Esophagus squamous epithelium (tissue), 5 donors: ENCODE results near the gene ROBO3. TPM values are rescaled to one million over a fixed set of nuclear protein-coding genes. Genes with fewer than 3 reads are reported as not detected.

Experiments used
- DNase-seq: peaks from one replicate; lab custom pipeline; 2025; lab: John Stamatoyannopoulos, UW
- H3K27ac ChIP-seq, 4 donors: fragments of 200-600 bp; sonication (generic); one replicate each; pipeline ENCODE4 v1.5.1; 2016 to 2019; ENCODE audit warnings: mild to moderate bottlenecking in 1 of 4
- H3K27me3 ChIP-seq, 4 donors: fragments of 200-600 bp; sonication (generic); 1 replicate in 3 of 4; 2 replicates in 1 of 4; pipeline versions ENCODE4 v1.5.1 to v1.6.0; 2017 to 2021; ENCODE audit warnings: antibody characterized with exemption in 1 of 4
- H3K36me3 ChIP-seq, 3 donors: fragments of 200-600 bp; sonication (generic); one replicate each; pipeline ENCODE4 v1.5.1; 2016 to 2019
- H3K4me1 ChIP-seq, 3 donors: fragments of 200-600 bp; sonication (generic); one replicate each; pipeline ENCODE4 v1.5.1; 2017 to 2019
- H3K4me3 ChIP-seq, 4 donors: fragments of 200-600 bp; sonication (generic); 1 replicate in 3 of 4; 2 replicates in 1 of 4; pipeline ENCODE4 v1.5.1; 2016 to 2019; ENCODE audit warnings: mild to moderate bottlenecking in 2 of 4, moderate library complexity in 1 of 4
- H3K9me3 ChIP-seq, 3 donors: fragments of 200-600 bp; sonication (generic); one replicate each; pipeline ENCODE4 v1.5.1; 2016 to 2019
- CTCF ChIP-seq, 6 experiments: fragments of 450-650 bp in 4 of 6; fragments of 200-600 bp in 2 of 6; sonication (generic) in 2 of 6; IDR thresholded peaks; one replicate each; pipeline ENCODE4 v1.5.1; 2016 to 2019; ENCODE audit warnings: antibody characterized with exemption in 6 of 6, mild to moderate bottlenecking in 4 of 6, moderate library complexity in 4 of 6
- POLR2A ChIP-seq, 4 donors: fragments of 450-650 bp; IDR thresholded peaks; one replicate each; pipeline ENCODE4 v1.6.1; 2017; ENCODE audit warnings: antibody characterized with exemption in 4 of 4, mild to moderate bottlenecking in 4 of 4, moderate library complexity in 3 of 4
- WGBS, 2 donors: methylation state at CpG; one replicate each; pipeline ENCODE4 v1.1.5; 2018; 5-methylcytosine and 5-hydroxymethylcytosine counted together
- intact Hi-C: fragments of 100-400 bp; cut with DNase I; formaldehyde crosslinking; loops from one replicate; pipeline ENCODE4 v1.15.0; 2022
- total RNA-seq, 4 donors: library from RNA; depleted of rRNA; stranded (reverse); fragments of >200 nt; gene quantifications; one replicate each; pipeline ENCODE4 v1.1.0, GENCODE V29; 2016
- donor health status: DM: yes; HTN: yes; CAD: no.

ROBO3 gene
- total RNA-seq, 4 donors from 2014 or later: 1.8 to 12.4 (median 3.8) TPM

- 68 to 75% methylated on average over 1 to 3 of the region's 3 CpGs for WGBS, 2 donors
- TF ChIP-seq CTCF (IDR thresholded peaks at IDR 0.05) (no peak), POLR2A (IDR thresholded peaks at IDR 0.05) (no peak)
- Histone ChIP-seq H3K4me3 (no peak overlapping the region), H3K27ac (no peak overlapping the region), H3K27me3 (peaks cover 0 to 8% (median 0%) of the 10 kb centered on the region in 4 donors), H3K9me3 (no peaks in the 10 kb centered on the region), H3K4me1 (peaks cover 1 to 28% (median 3%) of the 10 kb centered on the region in 3 donors), H3K36me3 (no peaks in the 10 kb centered on the region)
- DNase-seq: no peak
- intact Hi-C loops: no loop called here
Observed at GRCh38 chr11:124880958-124881357, 15.7 kb downstream of the ROBO3 start.

DNA sequence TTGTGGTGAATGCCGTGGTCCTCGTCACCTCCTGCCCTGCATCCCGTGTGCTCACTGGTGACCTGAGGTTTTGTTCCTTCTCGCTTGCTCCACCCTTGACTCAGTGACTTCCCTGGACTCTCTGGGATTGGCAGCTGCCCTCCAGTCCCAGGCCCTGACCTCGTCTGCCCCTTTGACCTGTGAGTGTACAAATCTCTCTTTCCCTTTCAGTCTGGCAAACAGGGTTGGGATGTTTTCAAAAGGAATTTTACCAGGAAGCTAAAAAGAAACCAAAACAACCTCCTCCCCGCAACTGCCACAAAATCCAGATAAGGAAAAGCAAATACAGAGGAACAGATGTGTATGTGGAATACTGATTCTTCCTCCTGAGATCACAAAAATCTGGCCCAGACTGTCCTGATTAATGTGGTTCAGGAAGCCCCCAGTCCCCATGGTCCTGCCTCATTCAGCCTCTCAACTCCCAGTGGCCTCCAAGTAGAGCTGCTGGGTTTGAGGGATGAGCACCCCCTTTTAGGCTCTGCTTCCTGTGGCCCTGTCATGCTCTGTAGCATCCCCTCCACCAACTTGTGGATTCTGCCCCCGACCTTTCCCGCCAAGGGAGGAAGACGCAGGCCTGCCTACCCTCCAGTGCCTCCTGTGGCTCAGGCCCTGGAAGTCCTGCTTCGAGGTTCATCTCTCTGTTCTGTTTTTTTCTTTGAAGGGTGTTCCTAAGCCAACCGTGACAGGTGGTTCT, 17.3 kb downstream of the ROBO3 start:
- no peak for DNase-seq
- no peak overlapping the region for H3K4me3 ChIP-seq

DNA sequence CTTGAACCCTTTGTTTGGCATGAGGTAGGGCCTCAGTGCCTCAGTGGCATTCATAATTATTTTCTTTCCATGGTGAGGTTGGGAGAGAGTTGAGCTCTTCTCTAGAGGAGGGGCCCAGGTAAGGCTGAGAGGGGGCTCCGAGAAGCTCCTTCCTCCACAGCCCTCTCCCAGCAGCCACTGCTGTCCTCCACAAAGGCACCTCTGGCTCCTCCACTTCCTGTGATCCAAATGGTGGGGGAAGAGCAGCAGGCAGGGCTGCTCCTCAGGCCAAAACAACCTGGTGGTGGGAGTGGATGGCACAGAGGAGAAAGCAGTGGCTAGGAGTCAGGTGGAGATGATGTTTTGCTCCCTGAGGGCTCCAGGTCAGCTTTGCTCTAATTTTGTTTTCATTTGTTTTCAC, 19.1 kb downstream of the ROBO3 start:
- 83% methylated on average over 1 of the region's 1 CpG; no CpG with 5 or more reads in 1 of the 2 donors for WGBS, 2 donors
- H3K9me3 ChIP-seq: no peaks in the 10 kb centered on the region
- H3K4me1 ChIP-seq: peaks cover 0 to 8% (median 0%) of the 10 kb centered on the region in 3 donors
- intact Hi-C loops: no loop called here
- no peak overlapping the region for H3K4me3 ChIP-seq
- no peak for DNase-seq
- H3K27ac ChIP-seq: no peak overlapping the region
- H3K36me3 ChIP-seq: no peaks in the 10 kb centered on the region
- no peak for TF ChIP-seq CTCF (IDR thresholded peaks at IDR 0.05)
- no peak for TF ChIP-seq POLR2A (IDR thresholded peaks at IDR 0.05)
- H3K27me3 ChIP-seq: peaks cover 0 to 20% (median 0%) of the 10 kb centered on the region in 4 donors

More for the DNA sequence above, 17.3 kb downstream of the ROBO3 start:
- H3K36me3 ChIP-seq: no peaks in the 10 kb centered on the region
- 56 to 66% methylated on average over 9 to 11 of the region's 11 CpGs for WGBS, 2 donors
- H3K27me3 ChIP-seq: peaks cover 0 to 13% (median 0%) of the 10 kb centered on the region in 4 donors
- intact Hi-C loops: no loop called here
- H3K27ac ChIP-seq: peak overlapping the region in 2 of 4 donors; percentile 47 to 49
- TF ChIP-seq CTCF (IDR thresholded peaks at IDR 0.05): no peak
- TF ChIP-seq POLR2A (IDR thresholded peaks at IDR 0.05): no peak
- no peaks in the 10 kb centered on the region for H3K9me3 ChIP-seq
- peaks cover 0 to 16% (median 0%) of the 10 kb centered on the region in 3 donors for H3K4me1 ChIP-seq

DNA sequence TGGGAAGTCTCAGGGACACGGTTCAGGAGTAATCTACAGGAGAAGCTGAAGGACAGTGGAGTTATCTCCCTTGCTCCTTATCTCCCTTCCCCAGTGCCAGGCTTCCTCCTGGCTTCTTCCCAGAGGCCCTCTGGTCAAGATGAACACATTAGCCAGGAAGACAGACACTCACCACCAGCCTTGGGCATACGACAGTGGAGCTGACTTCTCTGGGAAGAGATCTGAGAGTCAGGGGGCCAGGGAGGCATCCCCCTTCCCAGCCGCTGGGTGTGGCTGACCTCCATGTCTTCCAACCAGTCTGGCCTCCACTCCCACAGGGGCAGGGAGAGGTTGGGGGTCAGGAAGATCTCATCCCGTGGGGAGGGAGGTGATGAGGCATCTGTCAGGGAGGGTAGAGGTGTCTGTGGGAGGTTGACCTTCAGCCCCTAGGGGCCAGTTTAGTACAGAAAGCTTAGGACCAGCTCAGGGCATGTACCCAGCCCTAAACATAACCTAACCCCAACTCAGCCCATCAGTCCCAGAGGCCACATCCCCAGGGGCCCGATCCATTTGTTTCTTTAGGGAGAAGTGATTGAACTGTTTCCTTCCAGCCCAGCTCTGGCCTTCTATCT, 19.7 kb downstream of the ROBO3 start:
- H3K27me3 ChIP-seq: peaks cover 0 to 20% (median 0%) of the 10 kb centered on the region in 4 donors
- 73 to 75% methylated on average over 2 of the region's 5 CpGs for WGBS, 2 donors
- H3K4me3 ChIP-seq: no peak overlapping the region
- intact Hi-C loops: no loop called here
- no peak overlapping the region for H3K27ac ChIP-seq
- no peaks in the 10 kb centered on the region for H3K9me3 ChIP-seq
- TF ChIP-seq POLR2A (IDR thresholded peaks at IDR 0.05) (no peak), CTCF (IDR thresholded peaks at IDR 0.05) (no peak)
- no peak for DNase-seq
- H3K36me3 ChIP-seq: no peaks in the 10 kb centered on the region
- peaks cover 0 to 13% (median 0%) of the 10 kb centered on the region in 3 donors for H3K4me1 ChIP-seq

DNA sequence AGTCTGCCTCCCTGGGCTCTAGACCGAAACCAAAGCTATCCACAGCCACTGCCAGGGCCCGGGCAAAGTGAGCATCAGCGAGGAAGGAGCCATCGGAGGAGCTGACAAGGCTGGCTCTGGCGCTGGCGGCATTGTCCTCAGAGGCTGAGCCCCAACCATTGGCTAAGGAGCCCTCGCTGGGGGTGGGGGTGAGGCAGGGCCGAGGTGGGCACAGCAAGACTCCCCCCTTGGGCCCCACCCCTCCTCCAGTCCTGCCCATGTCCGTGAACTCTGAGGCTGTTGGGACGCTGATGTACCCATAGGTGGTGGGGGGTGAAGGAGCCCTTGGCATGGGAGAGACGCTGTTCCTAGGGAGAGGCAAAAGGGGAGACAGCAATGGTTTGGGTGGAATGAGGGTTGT, 21.2 kb downstream of the ROBO3 start:
- Histone ChIP-seq H3K4me3 (no peak overlapping the region), H3K4me1 (peaks cover 0 to 28% (median 5%) of the 10 kb centered on the region in 3 donors), H3K27ac (no peak overlapping the region), H3K27me3 (peaks cover 0 to 20% (median 0%) of the 10 kb centered on the region in 4 donors), H3K36me3 (no peaks in the 10 kb centered on the region), H3K9me3 (no peaks in the 10 kb centered on the region)
- 78 to 93% methylated on average over 7 to 8 of the region's 11 CpGs for WGBS, 2 donors
- intact Hi-C loops: no loop called here
- DNase-seq: no peak
- TF ChIP-seq CTCF (IDR thresholded peaks at IDR 0.05) (no peak), POLR2A (IDR thresholded peaks at IDR 0.05) (no peak)
